Fibroblast of the conjunctiva (primary cell): ENCODE measurements around the gene HNF1A.
"Not testable (repeated sequence)": the region's sequence is repeated elsewhere in the genome, so short reads cannot be mapped to it uniquely, and the experiment has no call there.

Experiments used
- DNase-seq: peaks from one replicate; pipeline ENCODE4 v3.0.0-alpha.2; 2010; ENCODE audit warnings: low read depth

Gene HNF1A

GRCh38 chr12:121011820-121012219 is 33.5 kb downstream of the HNF1A start:
- DNase-seq: no peak

GRCh38 chr12:121013715-121014114 is 35.4 kb downstream of the HNF1A start:
- DNase-seq: no peak

GRCh38 chr12:121015825-121016766 is 37.8 kb downstream of the HNF1A start, which contains the start of gene C12orf43:
Gene C12orf43 (minus strand): TSS chr12:121016487. CDS start chr12:121016474, 13 bp downstream.
- DNase-seq: peak; percentile 72

DNA sequence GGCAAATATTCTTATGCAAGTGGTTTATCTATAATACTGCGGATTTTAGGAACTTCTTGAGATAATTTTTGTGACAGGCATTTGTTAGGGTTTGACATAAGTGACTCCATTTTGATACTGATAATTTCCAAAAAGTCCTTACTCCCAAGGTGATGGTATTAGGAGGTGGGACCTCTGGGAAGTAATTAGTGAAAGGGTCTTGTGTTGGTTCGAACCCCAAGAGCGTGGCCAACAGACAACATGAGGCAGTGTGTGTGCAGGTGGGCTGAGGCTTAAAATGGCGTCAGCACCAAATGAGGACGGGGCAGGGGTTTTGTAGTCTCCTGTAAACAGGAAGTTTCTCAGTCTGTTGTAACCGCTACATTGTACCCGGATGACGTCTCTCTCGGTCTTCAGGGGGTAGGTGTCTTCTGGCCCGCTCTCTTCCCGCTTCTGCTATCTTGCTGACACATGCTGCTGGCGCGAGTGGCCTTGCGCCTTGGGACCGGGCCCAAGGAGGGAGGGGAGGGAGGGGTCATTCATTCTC is 39.7 kb downstream of the HNF1A start:
- DNase-seq: no peak

DNA sequence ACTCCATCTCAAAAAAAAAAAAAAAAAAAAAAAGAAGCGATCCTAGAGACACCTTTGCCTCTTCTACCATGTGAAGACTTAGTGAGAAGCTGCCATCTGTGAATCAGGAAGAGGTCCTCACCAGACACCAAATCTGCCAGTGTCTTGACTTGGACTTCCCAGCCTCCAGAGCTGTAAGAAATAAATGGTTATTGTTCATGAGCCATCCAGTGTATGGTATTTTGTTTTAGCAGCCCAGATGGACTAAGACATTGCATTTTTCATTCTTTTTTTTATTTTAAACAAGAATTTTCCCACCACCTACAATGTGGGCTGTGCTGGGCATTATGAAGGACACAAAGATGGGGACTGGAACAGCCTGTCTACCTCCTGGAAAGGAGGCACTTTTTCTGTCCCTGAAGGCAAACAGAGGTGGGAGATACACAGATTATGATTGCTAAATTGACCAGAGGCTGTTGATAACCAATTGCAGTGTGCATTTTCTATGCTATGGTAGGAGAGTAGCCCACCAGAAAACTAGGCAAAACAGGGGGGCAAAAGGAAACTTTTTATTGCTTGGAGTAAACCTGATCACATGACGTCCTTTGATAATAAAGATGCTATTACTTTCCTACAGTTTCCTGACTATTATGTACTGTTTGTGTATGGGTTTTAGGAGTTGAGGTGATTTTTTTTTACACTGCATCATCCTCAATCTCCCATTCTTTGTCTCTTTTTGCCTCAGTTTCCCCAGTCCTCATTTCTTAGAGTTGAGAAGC is 40.7 kb downstream of the HNF1A start:
- DNase-seq: no peak

GRCh38 chr12:121021754-121022153 is 43.4 kb downstream of the HNF1A start:
- DNase-seq: no peak

GRCh38 chr12:121022713-121023112 is 44.4 kb downstream of the HNF1A start:
- DNase-seq: no peak

GRCh38 chr12:121023799-121024198 is 45.5 kb downstream of the HNF1A start:
- DNase-seq: no peak

GRCh38 chr12:121025442-121026226 is 47.3 kb downstream of the HNF1A start:
- DNase-seq: no peak

- DNase-seq: no peak
Observed at GRCh38 chr12:121026274-121027045, 48.1 kb downstream of the HNF1A start.

DNA sequence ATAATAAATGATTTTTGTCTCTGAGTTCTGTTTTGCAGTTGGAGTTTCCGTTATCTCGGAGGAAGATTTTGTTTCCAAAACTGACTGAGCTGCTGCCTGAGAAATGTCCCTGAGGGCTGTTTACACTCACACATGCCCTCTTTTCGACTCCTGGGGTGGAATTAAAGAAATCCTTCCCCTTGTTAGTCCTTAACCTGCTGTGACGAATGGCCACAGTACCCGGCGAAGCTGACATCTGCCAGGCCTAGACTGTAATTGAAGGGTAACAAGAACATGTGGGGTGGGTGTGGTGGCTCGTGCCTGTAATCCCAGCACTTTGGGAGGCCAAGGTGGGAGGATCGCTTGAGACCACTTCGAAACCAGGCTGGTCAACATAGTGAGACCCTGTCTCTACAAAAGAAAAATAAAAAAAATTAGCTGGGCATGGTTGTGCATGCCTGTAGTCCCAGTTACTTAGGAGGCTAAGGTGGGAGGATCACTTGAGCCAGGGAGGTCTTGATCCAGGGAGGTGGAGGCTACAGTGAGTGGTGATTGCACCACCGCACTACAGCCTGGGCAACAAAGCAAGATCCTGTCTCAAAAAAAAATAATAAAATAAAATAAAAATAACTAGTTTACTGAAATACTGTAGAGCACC is 52.4 kb downstream of the HNF1A start:
- no peak for DNase-seq

- DNase-seq: peak; percentile 38
Observed at GRCh38 chr12:121033625-121034349, 55.4 kb downstream of the HNF1A start.

- DNase-seq: no peak
Observed at GRCh38 chr12:121034616-121035305, 56.4 kb downstream of the HNF1A start.

DNA sequence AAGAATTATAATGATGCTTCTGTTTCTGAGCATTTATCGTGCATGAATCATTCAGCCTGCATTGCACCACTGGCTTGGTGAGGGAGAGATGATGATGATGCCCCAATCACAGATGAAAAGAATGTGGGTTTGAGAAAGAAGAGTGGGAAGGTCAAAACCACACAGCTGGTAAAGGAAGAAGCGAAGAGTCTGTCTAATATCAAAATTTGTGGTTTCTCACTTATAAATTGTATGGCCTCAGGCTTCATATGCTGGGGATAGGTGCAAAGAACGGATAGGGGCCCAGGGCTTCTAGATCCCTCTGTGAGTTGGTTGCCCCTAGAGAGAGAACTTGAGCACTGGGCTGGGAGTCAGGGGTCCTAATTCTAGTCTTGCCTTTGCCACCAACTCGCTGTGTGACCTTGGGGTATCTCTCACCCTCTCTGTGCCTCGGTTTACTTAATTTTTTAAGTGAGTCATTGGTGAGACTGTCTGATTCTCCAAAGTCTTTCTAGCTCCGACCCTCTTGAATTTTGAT is 58.5 kb downstream of the HNF1A start:
- no peak for DNase-seq

GRCh38 chr12:121038861-121039668 is 60.7 kb downstream of the HNF1A start, which contains the start of gene OASL:
Gene OASL (minus strand): TSS chr12:121039246. CDS start chr12:121038971, 275 bp downstream.
- DNase-seq: peak; percentile 36

GRCh38 chr12:121043067-121043466 is 64.7 kb downstream of the HNF1A start:
- no peak for DNase-seq

GRCh38 chr12:121047400-121047799 is 69.1 kb downstream of the HNF1A start:
- not testable (repeated sequence) for DNase-seq

DNA sequence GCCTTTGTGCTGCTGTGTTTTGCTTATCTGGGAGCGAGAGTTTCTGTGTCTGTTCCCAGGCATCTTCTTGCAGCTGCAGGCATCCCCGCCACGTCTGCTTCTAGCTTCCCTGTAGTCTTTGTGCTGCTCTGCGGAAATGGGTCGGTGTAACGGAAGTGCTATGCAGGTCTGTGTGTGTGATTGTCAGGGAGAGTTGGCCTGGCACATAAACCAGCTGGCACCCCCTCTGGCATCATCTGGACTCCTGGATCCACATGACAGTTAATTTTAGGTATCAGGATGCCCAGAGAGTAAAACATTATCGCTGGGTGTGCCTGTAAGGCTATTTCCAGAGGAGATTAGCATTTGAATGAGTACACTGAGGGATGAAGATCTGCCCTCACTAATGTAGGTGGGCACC is 70.1 kb downstream of the HNF1A start:
- no peak for DNase-seq
